ENCODE data around the gene RHBDD3. TPM values are rescaled to one million over a fixed set of nuclear protein-coding genes. Genes with fewer than 3 reads are reported as not detected.

The RHBDD3 gene
- total and polyA plus RNA-seq, 2 experiments from 2014 or later, result 55.0 to 115 TPM

- no peaks in the 10 kb centered on the region for H3K27me3 ChIP-seq (ENCODE audit: insufficient read depth)
- H3K4me3 Mint-ChIP-seq, result no peak overlapping the region
- no peaks in the 10 kb centered on the region for H3K36me3 ChIP-seq (ENCODE audit: insufficient read depth)
- H3K4me1 ChIP-seq (ENCODE audit: insufficient read depth), result peaks cover 5% of the 10 kb centered on the region; the same call in 1 of the 2 replicates
- H3K4me1 Mint-ChIP-seq, result no peaks in the 10 kb centered on the region; the same call in 2 of the 3 replicates
- H4K20me1 ChIP-seq (replicated peaks; ENCODE audit: insufficient read depth), result no peaks in the 10 kb centered on the region
- no peaks in the 10 kb centered on the region for H3K9me2 ChIP-seq (ENCODE audit: insufficient read depth)
- no peak for ATAC-seq
- no peaks in the 10 kb centered on the region for H3K9me3 Mint-ChIP-seq
- H2AFZ ChIP-seq, result no peak overlapping the region
- no peak overlapping the region for H3K4me2 ChIP-seq
- H3K4me3 ChIP-seq, result no peak overlapping the region
- no peak for DNase-seq (ENCODE audit: low spot score)
- no peak overlapping the region; the same call in 1 of the 2 replicates for H3K27ac Mint-ChIP-seq
- H3K36me3 Mint-ChIP-seq (ENCODE audit: low read depth), result peaks cover 13% of the 10 kb centered on the region
- no peaks in the 10 kb centered on the region for H3F3A ChIP-seq (replicated peaks; ENCODE audit: low read depth)
- no peak for TF ChIP-seq CTCF (conservative IDR thresholded peaks at IDR 0.05; ENCODE audit: low read depth in 2 of 2)
- no peak for TF ChIP-seq REST (IDR thresholded peaks at IDR 0.05; ENCODE audit: unreplicated experiment)
- H3K79me2 ChIP-seq (replicated peaks; ENCODE audit: insufficient read depth), result no peaks in the 10 kb centered on the region
- H3K27me3 Mint-ChIP-seq (ENCODE audit: insufficient read depth, low read depth, poor library complexity), result peaks cover 13% of the 10 kb centered on the region
- no peak overlapping the region for H3K27ac ChIP-seq (ENCODE audit: low read depth)
Measured at GRCh38 chr22:29258407-29259252, 9.2 kb downstream of the RHBDD3 start.

DNA sequence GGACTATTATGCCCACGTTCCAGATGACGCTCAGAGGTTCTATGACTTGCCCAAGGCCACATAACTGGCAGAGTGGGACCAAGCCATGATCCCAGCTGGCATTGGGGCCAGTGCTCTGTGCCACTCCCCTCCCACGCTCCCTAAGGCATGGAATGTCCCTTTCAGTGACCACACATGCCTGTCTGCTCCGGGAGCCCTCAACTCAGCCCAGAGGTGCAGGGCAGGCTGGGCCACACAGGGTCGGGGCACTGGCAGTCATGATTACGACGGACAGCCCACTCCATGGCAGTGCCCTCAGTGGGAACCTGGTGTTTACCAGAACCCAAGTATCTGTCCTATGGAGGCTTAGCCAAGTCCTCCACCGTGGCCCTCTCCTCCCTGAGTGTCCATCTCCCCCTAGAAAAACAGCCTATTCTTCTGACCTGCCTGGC lies 10.0 kb downstream of the RHBDD3 start:
- TF ChIP-seq CTCF (conservative IDR thresholded peaks at IDR 0.05; ENCODE audit: low read depth in 2 of 2) (no peak), EZH2 (IDR thresholded peaks at IDR 0.05; ENCODE audit: low read depth, unreplicated experiment) (no peak), JUNB (IDR thresholded peaks at IDR 0.05; ENCODE audit: unreplicated experiment) (no peak), ETS1 (IDR thresholded peaks at IDR 0.05) (no peak), ZNF114 (CRISPR knock-in tag; IDR thresholded peaks at IDR 0.05) (no peak), CREB1 (CRISPR knock-in tag; IDR thresholded peaks at IDR 0.05; ENCODE audit: low read depth) (no peak), EZH2phosphoT487 (IDR thresholded peaks at IDR 0.05; ENCODE audit: unreplicated experiment) (no peak), ZNF331 (CRISPR knock-in tag; IDR thresholded peaks at IDR 0.05; ENCODE audit: low read depth) (no peak)
- Mint-ChIP-seq H3K27ac (no peak overlapping the region), H3K36me3 (ENCODE audit: low read depth) (peaks cover 9% of the 10 kb centered on the region), H3K4me3 (no peak overlapping the region), H3K27me3 (ENCODE audit: insufficient read depth, low read depth, poor library complexity) (peaks cover 13% of the 10 kb centered on the region), H3K9me3 (no peaks in the 10 kb centered on the region), H3K4me1 (no peaks in the 10 kb centered on the region; the same call in 2 of the 3 replicates)
- Histone ChIP-seq H4K20me1 (replicated peaks; ENCODE audit: insufficient read depth) (no peaks in the 10 kb centered on the region), H3K4me3 (no peak overlapping the region), H3K36me3 (ENCODE audit: insufficient read depth) (no peaks in the 10 kb centered on the region), H3K4me2 (no peak overlapping the region), H3K9me2 (ENCODE audit: insufficient read depth) (no peaks in the 10 kb centered on the region), H2AFZ (no peak overlapping the region), H3K27me3 (ENCODE audit: insufficient read depth) (no peaks in the 10 kb centered on the region), H3F3A (replicated peaks; ENCODE audit: low read depth) (no peaks in the 10 kb centered on the region), H3K4me1 (ENCODE audit: insufficient read depth) (peaks cover 5% of the 10 kb centered on the region; the same call in 1 of the 2 replicates), H3K27ac (ENCODE audit: low read depth) (no peak overlapping the region), H3K79me2 (replicated peaks; ENCODE audit: insufficient read depth) (no peaks in the 10 kb centered on the region)
- ATAC-seq, result no peak
- no peak for DNase-seq (ENCODE audit: low spot score)
